Keratinocyte (primary cell): ENCODE data around the gene KAT7.

ENCODE experiments used
- EZH2 ChIP-seq: IDR thresholded peaks from one replicate; pipeline ENCODE4 v1.6.1; 2012; ENCODE audit warnings: inconsistent platforms, mild to moderate bottlenecking, low read length, moderate library complexity
- TF ChIP-seq, protein P1 (sequence below), 3 experiments: IDR thresholded peaks in 1 of 3; conservative IDR thresholded peaks in 1 of 3; optimal IDR thresholded peaks in 1 of 3; 2 replicates in 2 of 3; 3 replicates in 1 of 3; pipeline versions ENCODE3 to v1.5.1; 2011; ENCODE audit warnings: low read length in 3 of 3, mild to moderate bottlenecking in 3 of 3, moderate library complexity in 2 of 3, control low read depth in 1 of 3, inconsistent platforms in 1 of 3; ENCODE audit not compliant: insufficient read depth in 2 of 3; ENCODE audit errors: extremely low read depth in 1 of 3

DNA sequence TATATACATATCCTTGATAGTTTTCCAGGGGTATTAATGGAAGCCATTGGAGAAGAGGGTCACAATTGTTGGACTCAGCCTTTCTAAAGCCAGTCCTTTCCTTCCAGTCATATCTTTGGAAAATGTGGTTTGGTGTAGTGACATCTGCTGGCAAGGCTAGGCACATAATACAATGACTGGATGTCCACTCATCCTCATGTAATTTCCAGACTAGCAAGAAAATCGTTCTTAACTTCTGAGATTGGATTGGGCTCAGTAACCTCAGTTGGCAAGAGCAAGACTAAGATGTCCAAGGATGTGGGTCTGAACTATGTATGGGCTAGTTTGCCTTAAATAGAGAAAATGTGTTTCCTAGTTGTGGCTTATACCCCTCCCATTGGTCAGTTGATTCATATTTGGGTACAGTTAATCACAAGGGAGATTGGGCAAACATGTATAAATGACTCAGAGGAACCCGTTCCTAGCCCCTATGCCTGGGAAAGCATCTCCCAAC, 8.7 kb upstream of the KAT7 start:
- TF ChIP-seq, protein P1, sequence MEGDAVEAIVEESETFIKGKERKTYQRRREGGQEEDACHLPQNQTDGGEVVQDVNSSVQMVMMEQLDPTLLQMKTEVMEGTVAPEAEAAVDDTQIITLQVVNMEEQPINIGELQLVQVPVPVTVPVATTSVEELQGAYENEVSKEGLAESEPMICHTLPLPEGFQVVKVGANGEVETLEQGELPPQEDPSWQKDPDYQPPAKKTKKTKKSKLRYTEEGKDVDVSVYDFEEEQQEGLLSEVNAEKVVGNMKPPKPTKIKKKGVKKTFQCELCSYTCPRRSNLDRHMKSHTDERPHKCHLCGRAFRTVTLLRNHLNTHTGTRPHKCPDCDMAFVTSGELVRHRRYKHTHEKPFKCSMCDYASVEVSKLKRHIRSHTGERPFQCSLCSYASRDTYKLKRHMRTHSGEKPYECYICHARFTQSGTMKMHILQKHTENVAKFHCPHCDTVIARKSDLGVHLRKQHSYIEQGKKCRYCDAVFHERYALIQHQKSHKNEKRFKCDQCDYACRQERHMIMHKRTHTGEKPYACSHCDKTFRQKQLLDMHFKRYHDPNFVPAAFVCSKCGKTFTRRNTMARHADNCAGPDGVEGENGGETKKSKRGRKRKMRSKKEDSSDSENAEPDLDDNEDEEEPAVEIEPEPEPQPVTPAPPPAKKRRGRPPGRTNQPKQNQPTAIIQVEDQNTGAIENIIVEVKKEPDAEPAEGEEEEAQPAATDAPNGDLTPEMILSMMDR (optimal IDR thresholded peaks at IDR 0.05 in 1 of 3, IDR thresholded peaks at IDR 0.05 in 1 of 3, conservative IDR thresholded peaks at IDR 0.05 in 1 of 3; ENCODE audit: extremely low read depth in 1 of 3, insufficient read depth in 2 of 3, low read length in 3 of 3), result peak; percentile 50 to 68 (median 59)
- no peak for TF ChIP-seq EZH2
